IPS DF 4.7 (cell line): ENCODE measurements around the gene OVOL2.

Experiments used
- DNase-seq: peaks from one replicate; pipeline ENCODE4 v3.0.0-alpha.2; 2013; ENCODE audit warnings: low spot score; ENCODE audit errors: extremely low read depth

OVOL2 gene

DNA sequence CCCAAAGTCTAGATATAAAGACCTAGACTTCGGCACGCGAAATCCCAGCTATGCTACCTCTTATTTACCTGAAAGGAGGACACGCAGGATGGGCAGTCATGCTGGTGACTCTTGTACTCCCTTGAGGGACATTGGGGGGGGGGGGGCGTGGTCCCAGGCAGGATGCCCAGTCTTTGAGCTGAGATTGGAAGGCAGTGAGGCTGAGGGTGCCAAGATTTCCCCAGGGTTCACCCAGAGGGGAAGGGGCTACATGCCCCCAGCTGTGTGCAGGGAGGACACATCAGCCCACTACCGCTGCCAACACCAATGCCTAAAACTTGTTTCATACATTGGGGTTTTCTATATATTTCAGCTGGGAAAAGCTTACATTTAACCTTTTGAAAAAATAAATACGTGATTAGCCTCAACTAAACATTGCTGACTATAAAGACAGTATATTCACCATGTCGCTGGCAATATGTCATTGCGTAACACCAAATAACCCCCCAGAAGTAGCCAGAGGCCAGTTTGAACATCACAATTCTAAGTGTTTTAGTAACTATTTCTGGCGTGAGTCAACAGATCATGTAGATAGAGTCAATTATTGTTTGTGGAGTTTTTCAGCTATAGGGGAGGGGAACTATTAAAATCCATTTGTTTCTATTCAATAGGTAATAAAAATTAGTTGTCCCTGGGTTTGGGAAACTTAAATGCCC is 67.3 kb downstream of the OVOL2 start:
- DNase-seq: no peak

DNA sequence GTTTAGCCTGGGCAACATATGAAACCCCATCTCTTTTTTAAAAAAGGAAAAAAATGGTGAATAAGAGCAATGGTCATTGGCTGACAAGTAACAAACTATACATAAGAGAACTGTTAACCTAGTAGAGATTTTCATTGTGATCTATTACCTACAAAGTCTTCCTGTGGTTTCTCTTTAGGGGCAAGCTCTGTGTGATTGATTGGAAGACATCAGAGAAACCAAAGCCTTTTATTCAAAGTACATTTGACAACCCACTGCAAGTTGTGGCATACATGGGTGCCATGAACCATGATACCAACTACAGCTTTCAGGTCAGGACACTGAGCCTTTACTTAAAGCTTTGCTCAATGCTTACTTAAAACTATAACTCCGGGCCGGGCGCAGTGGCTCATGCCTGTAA is 69.7 kb downstream of the OVOL2 start:
- no peak for DNase-seq

DNA sequence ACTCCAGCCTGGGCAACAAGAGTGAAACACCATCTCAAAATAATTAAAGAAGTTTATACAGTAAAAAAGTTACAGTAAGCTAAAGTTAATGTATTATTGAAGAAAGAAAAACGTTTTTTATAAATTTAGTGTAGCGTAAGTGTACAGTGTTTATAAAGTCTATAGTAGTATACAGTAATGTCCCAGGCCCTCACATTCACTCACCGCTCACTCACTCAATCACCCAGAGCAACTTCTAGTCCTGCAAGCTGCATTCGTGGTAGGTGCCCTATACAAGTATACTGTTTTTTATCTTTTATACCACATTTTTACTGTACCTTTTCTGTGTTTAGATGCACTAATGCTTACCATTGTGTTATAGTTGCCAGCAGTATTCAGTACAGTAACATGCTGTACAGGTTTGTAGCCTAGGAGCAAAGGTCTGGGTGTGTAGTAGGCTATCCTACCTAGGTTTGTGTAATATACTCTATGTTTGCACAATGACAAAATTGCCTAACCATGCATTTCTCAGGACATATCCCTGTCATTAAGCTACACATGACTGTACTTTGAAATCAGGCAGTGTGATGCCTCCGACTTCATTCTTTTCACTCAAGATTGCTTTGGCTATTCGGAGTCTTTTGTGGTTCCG is 72.2 kb downstream of the OVOL2 start:
- no peak for DNase-seq

DNA sequence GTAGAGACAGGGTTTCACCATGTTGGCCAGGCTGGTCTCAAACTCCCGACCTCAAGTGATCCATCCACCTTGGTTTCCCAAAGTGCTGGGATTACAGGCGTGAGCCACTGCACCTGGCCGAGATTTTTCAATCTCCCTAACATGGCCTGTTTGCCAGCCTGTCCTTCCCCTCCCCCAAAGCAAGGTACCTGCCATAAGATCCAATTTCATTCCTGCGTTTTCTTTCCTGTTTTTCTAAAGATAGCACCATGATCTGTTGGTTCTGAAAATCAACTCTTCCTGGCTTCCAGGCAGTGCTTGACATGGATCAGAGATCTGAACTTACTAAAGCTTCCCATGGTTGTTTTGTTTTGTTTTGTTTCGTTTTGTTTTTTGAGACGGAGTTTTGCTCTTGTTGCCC is 81.4 kb downstream of the OVOL2 start:
- DNase-seq: no peak
